Activated effector memory CD4-positive, alpha-beta T cell treated with Interleukin-2 at 50 U/mL for 16 hours (primary cell): ENCODE results near the gene HIPK1.

Experiments used
- DNase-seq: peaks from one replicate; pipeline ENCODE4 v3.0.0-alpha.2; 2020

HIPK1 gene

GRCh38 chr1:114021665-114022099 lies 92.6 kb downstream of the HIPK1 start:
- no peak for DNase-seq

DNA sequence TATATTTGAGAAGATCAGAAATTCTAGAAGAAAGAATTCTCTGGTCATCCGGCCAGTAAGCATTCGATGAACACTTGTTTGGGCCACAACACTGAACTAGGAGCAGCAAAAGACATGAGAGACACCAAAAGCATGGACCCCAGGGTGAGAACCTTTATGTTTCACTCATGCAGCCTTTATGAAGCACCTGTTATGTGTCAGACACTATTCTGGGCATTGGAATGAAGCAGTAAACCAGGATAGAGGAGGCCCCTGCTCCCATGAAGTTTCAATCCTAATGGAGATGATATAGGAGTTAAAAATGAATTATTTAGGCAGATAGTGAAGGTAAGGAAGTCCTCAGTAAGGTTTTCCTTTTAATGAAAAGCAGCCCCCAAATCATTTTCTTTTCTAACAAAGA lies 93.8 kb downstream of the HIPK1 start:
- no peak for DNase-seq

- DNase-seq = no peak
These were observed 94.3 kb downstream of the HIPK1 start for GRCh38 chr1:114023377-114023776.

DNA sequence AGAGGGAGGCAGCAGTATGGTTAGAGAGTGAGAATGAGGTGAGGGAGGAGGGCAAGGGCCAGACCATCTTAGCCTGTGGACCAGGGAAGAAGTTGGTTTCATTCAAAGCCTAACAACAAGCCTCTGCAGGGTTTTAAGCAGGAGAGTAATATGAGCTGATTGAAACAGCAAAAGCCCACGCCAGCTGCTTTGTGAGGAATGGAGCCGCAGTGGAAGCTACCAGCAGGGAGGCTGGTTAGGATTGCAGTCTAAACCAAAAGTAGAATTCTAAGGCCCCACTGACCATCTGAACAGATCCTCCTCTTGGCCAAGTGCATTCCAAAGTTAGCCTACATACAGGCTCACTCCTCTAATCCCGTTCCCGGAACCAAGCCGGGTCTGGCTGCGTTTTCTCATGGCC lies 94.9 kb downstream of the HIPK1 start:
- no peak for DNase-seq

DNA sequence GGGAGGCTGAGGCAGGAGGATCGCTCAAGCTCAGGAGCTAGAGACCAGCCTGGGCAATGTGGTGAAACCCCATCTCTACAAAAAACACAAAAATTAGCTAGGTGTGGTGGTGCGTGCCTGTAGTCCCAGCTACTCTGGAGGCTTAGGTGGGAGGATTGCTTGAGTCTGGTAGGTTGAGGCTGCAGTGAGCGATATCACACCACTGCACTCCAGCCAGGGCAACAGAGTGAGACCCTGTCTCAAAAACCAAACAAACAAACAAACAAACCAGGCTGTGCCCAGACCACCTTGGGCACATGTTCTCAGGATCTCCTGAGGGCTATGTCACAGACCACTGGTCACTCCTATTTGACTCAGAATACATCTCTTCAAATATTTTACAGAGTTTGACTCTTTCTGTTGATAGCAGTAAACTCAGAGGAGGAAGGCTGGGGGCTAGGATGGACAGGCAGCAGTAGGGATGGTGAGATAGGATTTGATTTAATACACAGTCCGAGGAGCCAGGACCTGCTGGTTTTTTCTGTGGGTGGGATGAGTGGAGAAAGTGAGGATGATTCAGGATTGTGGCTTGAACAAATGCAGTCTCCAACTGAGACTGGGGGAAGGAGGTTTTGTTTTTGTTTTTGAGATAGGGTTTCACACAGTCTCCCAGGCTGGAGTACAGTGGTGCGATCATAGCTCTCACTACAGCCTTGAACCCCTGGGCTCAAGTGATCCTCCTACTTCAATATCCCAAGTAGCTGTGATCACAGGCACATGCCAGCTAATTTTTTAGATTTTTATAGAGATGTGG lies 96.7 kb downstream of the HIPK1 start:
- DNase-seq = no peak

- no peak for DNase-seq
These were observed 97.7 kb downstream of the HIPK1 start for GRCh38 chr1:114026797-114027196.
